Esophagus (tissue), 2 donors: ENCODE results near the gene BCAS3. TPM values are rescaled to one million over a fixed set of nuclear protein-coding genes. Genes with fewer than 3 reads are reported as not detected.
"Not testable (repeated sequence)": the region's sequence is repeated elsewhere in the genome, so short reads cannot be mapped to it uniquely, and the experiment has no call there.

Experiments used
- H3K27ac ChIP-seq, 2 donors: one replicate each; pipeline ENCODE4 v1.5.1; 2013; ENCODE audit warnings: low read depth in 2 of 2, mild to moderate bottlenecking in 2 of 2, inconsistent platforms in 1 of 2, low read length in 1 of 2, moderate library complexity in 1 of 2
- H3K27me3 ChIP-seq, 2 donors: one replicate each; pipeline ENCODE4 v1.6.1; 2013; ENCODE audit warnings: low read length in 2 of 2, control low read depth in 1 of 2, mild to moderate bottlenecking in 1 of 2; ENCODE audit not compliant: insufficient read depth in 2 of 2, control insufficient read depth in 1 of 2
- H3K36me3 ChIP-seq, 2 donors: one replicate each; pipeline ENCODE4 v1.6.1; 2013; ENCODE audit warnings: low read length in 1 of 2; ENCODE audit not compliant: control insufficient read depth in 2 of 2, insufficient read depth in 2 of 2
- H3K4me1 ChIP-seq, 2 donors: one replicate each; pipeline ENCODE4 v1.6.1; 2013; ENCODE audit warnings: low read length in 1 of 2; ENCODE audit not compliant: control insufficient read depth in 2 of 2, insufficient read depth in 2 of 2
- H3K4me3 ChIP-seq, 2 donors: one replicate each; pipeline ENCODE4 v1.5.1; 2013; ENCODE audit warnings: low read length in 2 of 2, mild to moderate bottlenecking in 2 of 2, low read depth in 1 of 2, moderate library complexity in 1 of 2
- H3K9me3 ChIP-seq, 2 donors: one replicate each; pipeline ENCODE4 v1.6.1; 2013; ENCODE audit warnings: mild to moderate bottlenecking in 2 of 2, low read depth in 1 of 2, low read length in 1 of 2, moderate library complexity in 1 of 2; ENCODE audit not compliant: control insufficient read depth in 2 of 2, insufficient read depth in 1 of 2
- WGBS, 2 donors: extraction: QIAGEN DNeasy Blood & Tissue Kit; methylation state at CpG; one replicate each; pipeline ENCODE4 v1.1.7; 2013; 5-methylcytosine and 5-hydroxymethylcytosine counted together
- polyA plus RNA-seq, 2 donors: library from polyadenylated mRNA; stranded (reverse); fragments of 200-250 nt; gene quantifications; one replicate each; pipeline ENCODE4 v1.2.3, GENCODE V29; 2013
- donor health status: healthy with polysubstance abuse.
- donor health status: Bipolar disorder and iron deficiency.

Gene BCAS3
- polyA plus RNA-seq, 2 donors = 4.7 to 6.6 TPM

- no peaks in the 10 kb centered on the region for H3K4me1 ChIP-seq
- no peaks in the 10 kb centered on the region for H3K27me3 ChIP-seq
- H3K27ac ChIP-seq = no peak overlapping the region
- no peaks in the 10 kb centered on the region for H3K36me3 ChIP-seq
- no peaks in the 10 kb centered on the region for H3K9me3 ChIP-seq
- H3K4me3 ChIP-seq = no peak overlapping the region
- WGBS, 2 donors = 53 to 64% methylated on average over 6 of the region's 6 CpGs
Measured at GRCh38 chr17:60971515-60972369, 294.1 kb downstream of the BCAS3 start.

- H3K27me3 ChIP-seq, H3K4me1 ChIP-seq, H3K36me3 ChIP-seq, H3K9me3 ChIP-seq, H3K4me3 ChIP-seq, H3K27ac ChIP-seq: not testable (repeated sequence)
- WGBS, 2 donors = 96% methylated on average over 19 to 20 of the region's 23 CpGs
Measured at GRCh38 chr17:60976861-60977260, 299.2 kb downstream of the BCAS3 start.

- H3K27ac ChIP-seq = no peak overlapping the region
- H3K36me3 ChIP-seq = no peaks in the 10 kb centered on the region
- no peaks in the 10 kb centered on the region for H3K4me1 ChIP-seq
- H3K27me3 ChIP-seq = no peaks in the 10 kb centered on the region
- no peak overlapping the region for H3K4me3 ChIP-seq
- no peaks in the 10 kb centered on the region for H3K9me3 ChIP-seq
Measured at GRCh38 chr17:60989379-60989778, 311.7 kb downstream of the BCAS3 start.

- 90 to 93% methylated on average over 9 of the region's 9 CpGs for WGBS, 2 donors
- H3K27ac ChIP-seq = no peak overlapping the region
- H3K27me3 ChIP-seq = no peaks in the 10 kb centered on the region
- no peak overlapping the region for H3K4me3 ChIP-seq
- no peaks in the 10 kb centered on the region for H3K4me1 ChIP-seq
- no peaks in the 10 kb centered on the region for H3K36me3 ChIP-seq
- H3K9me3 ChIP-seq = no peaks in the 10 kb centered on the region
Measured at GRCh38 chr17:60989846-60990245, 312.2 kb downstream of the BCAS3 start.

GRCh38 chr17:60993497-60993896 lies 315.8 kb downstream of the BCAS3 start:
- H3K27ac ChIP-seq = no peak overlapping the region
- H3K27me3 ChIP-seq = no peaks in the 10 kb centered on the region
- 79 to 82% methylated on average over 3 of the region's 3 CpGs for WGBS, 2 donors

GRCh38 chr17:60995680-60996079 lies 318.0 kb downstream of the BCAS3 start:
- Histone ChIP-seq H3K27ac (no peak overlapping the region), H3K36me3 (no peaks in the 10 kb centered on the region), H3K27me3 (no peaks in the 10 kb centered on the region), H3K9me3 (no peaks in the 10 kb centered on the region), H3K4me3 (no peak overlapping the region), H3K4me1 (no peaks in the 10 kb centered on the region)

More at GRCh38 chr17:60993497-60993896, 315.8 kb downstream of the BCAS3 start:
- no peaks in the 10 kb centered on the region for H3K9me3 ChIP-seq
- H3K4me1 ChIP-seq = no peaks in the 10 kb centered on the region
- H3K36me3 ChIP-seq = no peaks in the 10 kb centered on the region
- H3K4me3 ChIP-seq = no peak overlapping the region

GRCh38 chr17:61000911-61001310 lies 323.3 kb downstream of the BCAS3 start:
- Histone ChIP-seq H3K9me3 (no peaks in the 10 kb centered on the region), H3K36me3 (no peaks in the 10 kb centered on the region), H3K27ac (no peak overlapping the region), H3K4me1 (no peaks in the 10 kb centered on the region), H3K27me3 (no peaks in the 10 kb centered on the region), H3K4me3 (no peak overlapping the region)
- WGBS, 2 donors = 59 to 66% methylated on average over 2 of the region's 2 CpGs

- H3K36me3 ChIP-seq = no peaks in the 10 kb centered on the region
- WGBS, 2 donors = 0% methylated on average over 1 of the region's 1 CpG
Measured at GRCh38 chr17:61002316-61002736, 324.7 kb downstream of the BCAS3 start.

GRCh38 chr17:61005358-61005757 lies 327.7 kb downstream of the BCAS3 start:
- Histone ChIP-seq H3K4me3 (no peak overlapping the region), H3K4me1 (no peaks in the 10 kb centered on the region), H3K36me3 (no peaks in the 10 kb centered on the region), H3K9me3 (no peaks in the 10 kb centered on the region), H3K27me3 (no peaks in the 10 kb centered on the region), H3K27ac (no peak overlapping the region)
- WGBS, 2 donors = 90 to 94% methylated on average over 5 of the region's 5 CpGs

More at GRCh38 chr17:61002316-61002736, 324.7 kb downstream of the BCAS3 start:
- Histone ChIP-seq H3K27me3 (no peaks in the 10 kb centered on the region), H3K4me1 (no peaks in the 10 kb centered on the region), H3K27ac (no peak overlapping the region), H3K9me3 (no peaks in the 10 kb centered on the region), H3K4me3 (no peak overlapping the region)

- H3K27ac ChIP-seq, H3K9me3 ChIP-seq, H3K36me3 ChIP-seq, H3K4me3 ChIP-seq, H3K4me1 ChIP-seq, H3K27me3 ChIP-seq: not testable (repeated sequence)
- 93 to 95% methylated on average over 1 of the region's 3 CpGs for WGBS, 2 donors
Measured at GRCh38 chr17:61005958-61006357, 328.3 kb downstream of the BCAS3 start.
